Peyer's patch (tissue), 4 donors: ENCODE data around the gene FN1. TPM values are rescaled to one million over a fixed set of nuclear protein-coding genes. Genes with fewer than 3 reads are reported as not detected.

Source experiments
- DNase-seq, 3 donors: peaks; one replicate each; pipeline ENCODE4 v3.0.0-alpha.2; 2017 to 2019
- H3K27ac ChIP-seq, 4 donors: fragments of 200-600 bp; sonication (generic); one replicate each; pipeline ENCODE4 v1.5.1; 2016 to 2019
- H3K27me3 ChIP-seq, 2 donors: fragments of 200-600 bp; sonication (generic); one replicate each; pipeline ENCODE4 v1.5.1; 2019
- H3K36me3 ChIP-seq, 3 donors: fragments of 200-600 bp; sonication (generic); one replicate each; pipeline ENCODE4 v1.5.1; 2016 to 2019
- H3K4me1 ChIP-seq, 4 donors: fragments of 200-600 bp; sonication (generic); one replicate each; pipeline ENCODE4 v1.5.1; 2016 to 2019
- H3K4me3 ChIP-seq, 4 donors: fragments of 200-600 bp; sonication (generic); 1 replicate in 3 of 4; 2 replicates in 1 of 4; pipeline ENCODE4 v1.5.1; 2016 to 2019; ENCODE audit warnings: mild to moderate bottlenecking in 1 of 4
- H3K9me3 ChIP-seq, 4 donors: fragments of 200-600 bp; sonication (generic); one replicate each; pipeline ENCODE4 v1.5.1; 2016 to 2019; ENCODE audit warnings: mild to moderate bottlenecking in 1 of 4
- POLR2A ChIP-seq, 2 donors: fragments of 450-650 bp; IDR thresholded peaks; one replicate each; pipeline ENCODE4 v1.5.1; 2017; ENCODE audit warnings: antibody characterized with exemption in 2 of 2, mild to moderate bottlenecking in 2 of 2, moderate library complexity in 2 of 2
- total RNA-seq, 4 donors: library from RNA; depleted of rRNA; stranded (reverse); fragments of >200 nt; gene quantifications; one replicate each; pipeline ENCODE4 v1.1.0, GENCODE V29; 2016
- TF ChIP-seq, protein P1 (sequence below), 6 experiments: fragments of 450-650 bp in 4 of 6; fragments of 200-600 bp in 2 of 6; sonication (generic) in 1 of 6; IDR thresholded peaks; one replicate each; pipeline ENCODE4 v1.5.1; 2017 to 2019; ENCODE audit warnings: antibody characterized with exemption in 6 of 6, mild to moderate bottlenecking in 3 of 6, moderate library complexity in 1 of 6

FN1 gene
- total RNA-seq, 4 donors from 2014 or later: 28.0 to 152 (median 72.8) TPM

DNA sequence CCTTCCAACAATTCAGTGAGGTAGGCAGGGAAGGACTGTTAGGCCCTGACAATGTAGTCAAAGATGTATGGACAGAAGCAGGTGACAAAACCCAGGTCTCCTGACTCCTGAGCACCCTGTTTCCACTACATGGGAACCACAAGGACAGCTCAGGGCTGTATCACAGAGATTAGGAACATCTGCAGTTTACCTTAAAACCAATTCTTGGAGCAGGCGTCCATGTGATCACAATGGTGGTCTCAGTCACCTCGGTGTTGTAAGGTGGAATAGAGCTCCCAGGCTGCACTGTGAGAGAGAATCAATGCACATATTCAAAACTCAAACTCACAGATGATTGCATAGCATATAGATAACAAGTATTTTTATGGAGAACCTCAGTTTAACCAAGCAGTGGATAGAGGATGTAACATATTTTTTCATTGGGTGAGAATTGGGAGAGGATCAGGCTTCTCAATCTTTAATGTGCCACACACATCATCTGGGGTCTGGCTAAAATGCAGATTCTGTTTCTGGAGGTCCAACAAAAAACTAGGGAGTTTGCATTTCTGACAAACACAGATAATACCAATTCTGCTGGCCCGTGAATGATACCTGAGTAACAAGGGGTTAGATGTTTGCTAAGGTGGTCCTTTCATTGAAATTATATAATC, 36.7 kb downstream of the FN1 start:
- peaks cover 0 to 14% (median 0%) of the 10 kb centered on the region in 3 donors for H3K36me3 ChIP-seq
- DNase-seq: no peak
- no peaks in the 10 kb centered on the region for H3K27me3 ChIP-seq
- TF ChIP-seq, protein P1, sequence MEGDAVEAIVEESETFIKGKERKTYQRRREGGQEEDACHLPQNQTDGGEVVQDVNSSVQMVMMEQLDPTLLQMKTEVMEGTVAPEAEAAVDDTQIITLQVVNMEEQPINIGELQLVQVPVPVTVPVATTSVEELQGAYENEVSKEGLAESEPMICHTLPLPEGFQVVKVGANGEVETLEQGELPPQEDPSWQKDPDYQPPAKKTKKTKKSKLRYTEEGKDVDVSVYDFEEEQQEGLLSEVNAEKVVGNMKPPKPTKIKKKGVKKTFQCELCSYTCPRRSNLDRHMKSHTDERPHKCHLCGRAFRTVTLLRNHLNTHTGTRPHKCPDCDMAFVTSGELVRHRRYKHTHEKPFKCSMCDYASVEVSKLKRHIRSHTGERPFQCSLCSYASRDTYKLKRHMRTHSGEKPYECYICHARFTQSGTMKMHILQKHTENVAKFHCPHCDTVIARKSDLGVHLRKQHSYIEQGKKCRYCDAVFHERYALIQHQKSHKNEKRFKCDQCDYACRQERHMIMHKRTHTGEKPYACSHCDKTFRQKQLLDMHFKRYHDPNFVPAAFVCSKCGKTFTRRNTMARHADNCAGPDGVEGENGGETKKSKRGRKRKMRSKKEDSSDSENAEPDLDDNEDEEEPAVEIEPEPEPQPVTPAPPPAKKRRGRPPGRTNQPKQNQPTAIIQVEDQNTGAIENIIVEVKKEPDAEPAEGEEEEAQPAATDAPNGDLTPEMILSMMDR (IDR thresholded peaks at IDR 0.05): no peak
- H3K27ac ChIP-seq: no peak overlapping the region
- H3K9me3 ChIP-seq: no peaks in the 10 kb centered on the region
- H3K4me3 ChIP-seq: no peak overlapping the region
- no peaks in the 10 kb centered on the region for H3K4me1 ChIP-seq

DNA sequence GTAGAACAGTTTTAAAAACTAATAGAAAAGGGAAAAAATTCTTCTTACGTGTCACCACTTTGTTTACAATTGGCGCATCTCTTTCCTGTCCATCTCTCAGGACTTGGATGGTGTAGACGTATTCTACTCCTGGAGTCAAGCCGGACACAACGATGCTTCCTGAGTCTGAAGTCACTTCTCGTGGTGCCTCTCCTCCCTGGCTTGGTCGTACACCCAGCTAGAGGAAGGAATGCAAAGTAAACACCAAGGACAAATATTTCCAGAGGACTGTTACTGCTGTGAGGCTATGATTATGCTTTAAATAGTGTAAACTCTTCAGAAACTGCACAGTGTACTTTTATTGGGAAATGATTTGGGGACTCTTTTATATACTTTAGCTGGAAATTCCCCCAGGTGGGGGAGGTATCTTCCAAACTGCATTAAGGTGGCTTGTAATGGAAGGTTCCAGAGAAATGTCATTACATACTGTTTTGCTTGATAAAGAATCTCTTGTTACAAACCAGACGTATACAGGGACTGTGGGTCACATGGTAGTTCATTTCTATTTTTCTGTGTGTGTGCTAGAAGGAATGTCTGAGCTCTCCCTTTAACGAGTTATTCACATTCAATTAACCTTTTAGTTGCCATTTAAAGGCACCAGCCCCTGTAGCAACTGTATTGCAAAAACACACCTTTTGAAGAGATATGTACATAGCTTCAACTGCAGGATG, 38.1 kb downstream of the FN1 start:
- H3K27ac ChIP-seq: peak overlapping the region in 1 of 4 donors; percentile 9
- peaks cover 0 to 21% (median 0%) of the 10 kb centered on the region in 3 donors for H3K36me3 ChIP-seq
- no peaks in the 10 kb centered on the region for H3K4me1 ChIP-seq
- no peaks in the 10 kb centered on the region for H3K9me3 ChIP-seq
- no peak overlapping the region for H3K4me3 ChIP-seq
- H3K27me3 ChIP-seq: no peaks in the 10 kb centered on the region
- DNase-seq: no peak
- TF ChIP-seq, protein P1 (IDR thresholded peaks at IDR 0.05): no peak
- no peak for TF ChIP-seq POLR2A (IDR thresholded peaks at IDR 0.05)

DNA sequence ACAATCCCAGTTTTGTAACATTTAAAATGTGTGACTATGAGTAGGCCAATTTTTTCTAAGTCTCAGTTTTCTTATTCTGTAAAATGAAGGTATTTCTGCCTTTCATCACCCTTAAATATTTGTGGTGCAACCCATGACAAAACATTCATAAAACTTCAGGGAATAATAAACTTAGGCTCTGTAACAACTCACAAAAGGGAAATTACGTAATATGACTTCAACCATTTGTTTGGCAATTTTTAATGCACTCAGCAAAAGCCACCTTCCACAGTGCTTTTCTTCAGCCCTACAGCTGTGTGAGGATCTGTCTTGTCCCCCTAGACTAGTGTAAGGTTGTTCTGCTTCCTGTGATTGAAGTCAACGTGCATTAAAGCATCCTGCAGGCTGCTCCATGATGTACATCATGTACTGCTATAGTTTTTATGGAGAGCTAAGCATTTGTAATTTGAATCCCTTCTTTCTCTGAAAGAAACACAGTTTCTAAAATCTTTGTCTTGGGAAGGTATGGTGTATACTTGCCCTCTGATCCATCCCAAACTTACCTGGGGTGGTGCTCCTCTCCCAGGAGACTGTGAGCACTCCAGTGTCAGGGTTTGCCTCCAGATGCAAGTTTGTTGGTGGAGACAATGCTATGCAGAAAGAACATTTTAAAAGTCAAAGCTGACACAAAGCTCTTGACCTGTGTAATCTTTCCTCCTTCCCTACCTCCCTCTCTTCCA, 39.1 kb downstream of the FN1 start:
- TF ChIP-seq, protein P1 (IDR thresholded peaks at IDR 0.05): no peak
- TF ChIP-seq POLR2A (IDR thresholded peaks at IDR 0.05): no peak
- H3K9me3 ChIP-seq: no peaks in the 10 kb centered on the region
- H3K36me3 ChIP-seq: peaks cover 0 to 23% (median 0%) of the 10 kb centered on the region in 3 donors
- no peaks in the 10 kb centered on the region for H3K4me1 ChIP-seq
- no peak for DNase-seq
- H3K27ac ChIP-seq: no peak overlapping the region
- H3K27me3 ChIP-seq: no peaks in the 10 kb centered on the region
- no peak overlapping the region for H3K4me3 ChIP-seq

DNA sequence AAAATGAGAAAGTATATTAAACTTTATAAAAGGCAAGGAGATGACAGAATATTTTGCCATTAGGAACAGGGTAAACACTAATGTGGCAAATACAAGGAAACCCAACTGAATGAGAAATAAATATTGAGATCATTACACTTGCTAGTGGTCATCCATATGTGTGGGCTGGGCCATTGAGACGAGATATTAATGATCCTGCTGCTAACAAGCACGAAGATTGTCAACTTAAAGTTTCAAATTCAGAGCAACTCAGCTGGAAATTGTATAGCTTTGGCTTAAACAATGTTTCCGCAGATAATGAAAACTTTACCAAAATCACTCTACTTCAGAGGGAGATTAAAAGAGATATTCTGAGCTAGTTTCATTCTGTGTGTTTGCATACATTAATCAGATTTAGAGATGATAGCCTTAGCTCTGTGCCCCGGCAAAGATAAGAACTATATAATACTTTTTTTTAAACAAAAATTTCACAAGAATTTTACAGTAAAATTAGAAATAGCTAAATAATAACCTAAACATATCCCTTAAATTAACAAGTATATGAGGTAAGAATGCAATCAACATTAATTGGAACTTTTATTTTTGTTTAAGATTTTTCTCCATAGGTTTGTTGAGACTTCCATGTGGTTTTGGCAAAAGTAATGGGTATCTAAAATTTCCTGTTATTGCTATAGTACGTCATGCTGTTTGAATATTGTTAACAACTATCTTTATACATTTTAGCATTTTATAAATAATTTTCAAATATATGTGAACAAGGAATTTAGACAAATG, 40.0 kb downstream of the FN1 start:
- Histone ChIP-seq H3K4me1 (no peaks in the 10 kb centered on the region), H3K27me3 (no peaks in the 10 kb centered on the region), H3K36me3 (peaks cover 0 to 23% (median 0%) of the 10 kb centered on the region in 3 donors), H3K27ac (no peak overlapping the region), H3K4me3 (no peak overlapping the region), H3K9me3 (no peaks in the 10 kb centered on the region)
- no peak for DNase-seq
- TF ChIP-seq POLR2A (IDR thresholded peaks at IDR 0.05): no peak
- TF ChIP-seq, protein P1 (IDR thresholded peaks at IDR 0.05): no peak

DNA sequence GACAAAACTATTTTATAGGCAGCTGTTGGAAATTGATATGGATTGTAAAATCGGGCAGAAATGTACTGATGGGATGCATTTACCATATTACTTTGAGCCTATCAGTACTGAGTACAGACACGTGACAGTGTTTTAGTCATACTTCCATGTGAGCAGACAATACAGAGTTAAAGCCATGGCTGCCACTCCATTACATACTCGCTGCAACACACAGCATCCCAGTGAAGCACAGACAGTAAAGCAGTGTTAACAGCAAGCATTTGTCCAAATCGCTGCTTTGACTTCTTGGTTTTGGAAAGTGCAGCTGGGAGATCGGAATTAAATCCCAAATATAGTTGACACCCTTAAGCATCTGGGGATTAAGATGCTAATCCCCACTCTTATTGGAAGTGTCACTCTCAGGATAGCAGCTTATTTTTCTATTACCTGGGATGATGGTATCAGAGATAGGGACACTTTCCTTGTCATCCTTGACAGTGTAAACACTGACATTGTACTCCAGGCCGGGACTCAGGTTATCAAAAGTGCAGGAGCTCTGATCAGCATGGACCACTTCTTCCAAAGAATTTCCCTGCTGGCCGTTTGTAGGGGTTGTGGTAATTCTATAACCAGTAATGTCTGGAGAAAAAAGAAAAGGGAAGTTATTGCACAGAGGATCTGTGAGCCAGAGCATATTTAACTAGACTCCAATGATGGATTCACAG, 41.6 kb downstream of the FN1 start:
- H3K9me3 ChIP-seq: no peaks in the 10 kb centered on the region
- H3K27ac ChIP-seq: no peak overlapping the region
- H3K4me1 ChIP-seq: no peaks in the 10 kb centered on the region
- DNase-seq: no peak
- TF ChIP-seq, protein P1 (IDR thresholded peaks at IDR 0.05): no peak
- no peak for TF ChIP-seq POLR2A (IDR thresholded peaks at IDR 0.05)
- no peaks in the 10 kb centered on the region for H3K27me3 ChIP-seq
- no peak overlapping the region for H3K4me3 ChIP-seq
- H3K36me3 ChIP-seq: peaks cover 0 to 23% (median 0%) of the 10 kb centered on the region in 3 donors
